Stimulated activated naive B cell treated with anti-CD40 and anti-IgM and Interleukin-4, amounts not matched to agents 10 μg/mL and 1 μg/mL and 100 μg/mL, for 72 hours (primary cell): Measurements from ENCODE around the gene CCDC13.

Experiments used
- ATAC-seq, 2 donors: fragments of 150-1000 bp; cut with Tn5 transposase; replicated peaks; 2 replicates each; pipeline ENCODE4 v1.10.0; 2021; ENCODE audit warnings: moderate library complexity in 1 of 2
- DNase-seq: peaks from one replicate; pipeline ENCODE4 v3.0.0; 2021
- H3K27ac Mint-ChIP-seq: one replicate; pipeline ENCODE4 v1.8.0; 2022; ENCODE audit warnings: mild to moderate bottlenecking, mixed read lengths
- H3K27me3 Mint-ChIP-seq, 2 donors: one replicate each; pipeline ENCODE4 v1.8.0; 2022; ENCODE audit warnings: mixed read lengths in 2 of 2
- H3K36me3 Mint-ChIP-seq, 2 donors: one replicate each; pipeline ENCODE4 v1.8.0; 2022; ENCODE audit warnings: mixed read lengths in 2 of 2, mild to moderate bottlenecking in 1 of 2
- H3K4me1 Mint-ChIP-seq, 2 donors: one replicate each; pipeline ENCODE4 v1.8.0; 2022; ENCODE audit warnings: mixed read lengths in 2 of 2, mild to moderate bottlenecking in 1 of 2
- H3K4me3 Mint-ChIP-seq, 2 donors: one replicate each; pipeline ENCODE4 v1.8.0; 2022; ENCODE audit warnings: mild to moderate bottlenecking in 2 of 2, mixed read lengths in 2 of 2, moderate library complexity in 1 of 2
- H3K9me3 Mint-ChIP-seq, 2 donors: one replicate each; pipeline ENCODE4 v1.8.0; 2022; ENCODE audit warnings: mixed read lengths in 2 of 2, mild to moderate bottlenecking in 1 of 2

The CCDC13 gene

DNA sequence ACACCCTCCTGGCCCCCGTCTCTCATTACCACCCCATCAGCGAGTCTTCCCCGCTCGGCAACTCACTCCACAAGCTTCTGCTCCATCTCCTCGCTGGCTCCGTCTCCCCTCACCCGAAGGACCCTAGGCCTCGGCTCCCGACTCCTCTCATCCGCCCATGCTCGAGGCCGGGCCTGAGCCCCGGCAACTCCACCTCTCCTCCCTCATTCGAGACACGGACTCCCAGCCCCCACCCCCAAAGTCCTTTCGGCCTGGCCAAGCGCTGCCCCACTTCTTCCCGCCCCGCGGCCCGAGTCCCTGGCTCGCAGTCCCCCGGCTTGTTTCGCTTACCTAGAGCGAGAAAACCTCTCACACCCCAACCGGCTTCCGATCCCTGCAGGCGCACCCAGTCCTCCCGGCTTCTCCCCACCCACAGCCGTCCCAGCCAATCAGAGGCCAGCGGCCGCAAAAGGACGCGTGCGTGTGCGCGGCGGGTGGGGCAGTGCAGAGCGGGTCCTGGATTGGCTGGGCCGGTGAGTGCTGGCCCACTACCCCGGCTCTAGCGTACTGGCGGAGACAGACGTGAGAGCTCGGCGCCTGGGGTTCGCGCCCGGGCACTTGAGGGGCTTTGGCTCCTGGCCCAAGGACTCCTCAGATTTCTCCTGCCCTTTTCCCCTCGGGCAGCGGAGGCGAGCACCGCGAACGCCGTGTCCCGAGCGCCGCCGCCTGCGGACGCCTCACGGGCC, 31.2 kb upstream of the CCDC13 start, which contains the start of gene HIGD1A:
Gene HIGD1A, minus strand, starts transcription at position 385 of the 725 bp plus-strand sequence. CDS start 10,237 bp downstream, outside the sequence.
- peak; percentile 99 for ATAC-seq
- peak within 1 kb of the TSS; percentile 89 for H3K27ac Mint-ChIP-seq

DNA sequence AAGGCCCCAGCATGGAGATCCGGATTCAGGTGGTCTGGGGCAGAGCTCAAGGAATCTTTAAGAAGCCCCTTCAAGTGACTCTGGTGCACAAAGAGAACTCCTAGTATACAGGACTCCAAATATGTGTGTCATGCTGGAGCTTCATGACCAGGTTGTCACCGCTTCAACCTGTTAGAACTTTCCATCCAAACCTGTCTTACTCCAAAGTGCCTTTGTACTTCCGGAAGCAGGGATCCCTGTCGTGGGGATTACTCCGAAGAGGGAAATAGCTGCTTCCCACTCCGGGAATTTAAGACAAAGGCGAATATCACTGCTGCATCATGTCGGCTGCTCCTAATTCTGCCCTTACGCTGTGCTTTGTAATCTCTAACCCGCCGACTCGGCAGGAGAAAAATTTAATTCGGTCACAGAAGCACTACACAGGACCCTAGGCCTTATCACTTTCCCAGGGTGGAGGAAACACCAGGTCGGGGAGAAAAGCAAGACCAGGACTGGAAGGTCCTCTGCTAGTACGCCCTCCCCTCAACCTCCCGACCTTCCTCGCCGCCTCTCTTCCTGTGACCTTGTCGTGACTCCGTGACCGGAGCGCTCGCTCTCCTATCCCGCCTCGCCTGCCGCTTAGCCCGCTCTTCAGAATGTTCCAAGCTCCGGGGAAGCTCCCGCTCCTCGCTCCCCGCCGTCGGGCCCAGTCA, 30.5 kb upstream of the CCDC13 start:
- H3K9me3 Mint-ChIP-seq: no peaks in the 10 kb centered on the region
- peak overlapping the region; percentile 89 for H3K27ac Mint-ChIP-seq
- DNase-seq (no peak), ATAC-seq (peak; percentile 27 to 33)
- H3K4me3 Mint-ChIP-seq: peak overlapping the region; percentile 87 to 89
- H3K4me1 Mint-ChIP-seq: peaks cover 17 to 33% of the 10 kb centered on the region in 2 donors
- peaks cover 21 to 22% of the 10 kb centered on the region in 2 donors for H3K27me3 Mint-ChIP-seq
- H3K36me3 Mint-ChIP-seq: peaks cover 2 to 10% of the 10 kb centered on the region in 2 donors

More for the DNA sequence above, 31.2 kb upstream of the CCDC13 start, which contains the start of gene HIGD1A:
- Mint-ChIP-seq H3K4me3 (peak within 1 kb of the TSS; percentile 87 to 89), H3K4me1 (peaks cover 17 to 33% of the 10 kb centered on the region in 2 donors), H3K36me3 (peaks cover 2 to 10% of the 10 kb centered on the region in 2 donors), H3K9me3 (no peaks in the 10 kb centered on the region), H3K27me3 (peaks cover 21 to 22% of the 10 kb centered on the region in 2 donors)
- DNase-seq: peak; percentile 90

DNA sequence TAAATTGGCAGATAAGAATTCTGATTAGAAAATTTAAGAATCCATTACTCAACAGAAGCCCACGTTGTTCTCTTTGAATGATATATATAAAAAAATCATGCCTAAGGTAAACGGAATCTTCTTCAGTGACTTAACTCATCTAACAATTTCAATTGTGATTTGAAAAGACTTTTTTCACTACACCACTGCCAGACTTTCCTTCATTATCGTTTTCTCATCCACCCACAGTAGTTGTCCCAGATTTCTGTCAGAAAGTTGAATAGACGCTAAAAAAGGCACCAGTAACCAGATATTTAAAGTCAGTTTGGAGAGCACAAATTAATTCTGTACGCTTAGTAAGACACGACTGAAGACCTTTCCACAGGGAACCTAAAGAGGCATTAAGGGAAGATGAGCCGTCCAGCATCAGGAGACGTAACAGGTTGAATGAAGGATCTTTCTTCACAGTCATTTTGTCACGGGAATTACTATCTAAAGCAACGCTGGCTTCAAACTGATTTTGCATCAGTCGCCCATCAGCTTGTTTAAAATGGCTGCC, 29.9 kb upstream of the CCDC13 start:
- Mint-ChIP-seq H3K36me3 (peaks cover 2 to 10% of the 10 kb centered on the region in 2 donors), H3K4me1 (peaks cover 17 to 33% of the 10 kb centered on the region in 2 donors), H3K27me3 (peaks cover 21 to 22% of the 10 kb centered on the region in 2 donors), H3K4me3 (peak overlapping the region; percentile 87 to 89), H3K9me3 (no peaks in the 10 kb centered on the region), H3K27ac (no peak overlapping the region)
- DNase-seq (no peak), ATAC-seq (no peak)

DNA sequence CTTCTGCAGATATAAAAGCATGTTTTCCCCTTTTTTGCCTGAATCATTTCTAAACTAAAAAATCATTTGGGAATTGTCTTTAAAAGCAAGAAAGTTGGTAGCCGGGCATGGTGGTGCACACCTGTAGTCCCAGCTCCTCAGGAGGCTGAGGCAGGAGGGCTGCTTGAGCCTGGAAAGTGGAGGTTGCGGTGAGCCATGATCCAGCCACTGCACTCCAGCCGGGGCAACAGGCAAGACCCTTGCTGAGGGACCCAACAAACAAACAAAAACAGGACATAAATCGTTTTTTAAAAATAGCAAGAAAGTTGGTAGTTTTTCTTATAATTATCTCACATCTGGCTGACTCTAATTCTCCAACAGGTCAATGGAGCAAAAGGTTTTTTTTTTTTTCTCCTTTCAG, 28.7 kb upstream of the CCDC13 start:
- H3K36me3 Mint-ChIP-seq: peaks cover 2 to 10% of the 10 kb centered on the region in 2 donors
- no peaks in the 10 kb centered on the region for H3K9me3 Mint-ChIP-seq
- DNase-seq (no peak), ATAC-seq (no peak)
- H3K27ac Mint-ChIP-seq: no peak overlapping the region
- H3K4me1 Mint-ChIP-seq: peaks cover 17 to 33% of the 10 kb centered on the region in 2 donors
- H3K4me3 Mint-ChIP-seq: no peak overlapping the region
- peaks cover 16 to 18% of the 10 kb centered on the region in 2 donors for H3K27me3 Mint-ChIP-seq

DNA sequence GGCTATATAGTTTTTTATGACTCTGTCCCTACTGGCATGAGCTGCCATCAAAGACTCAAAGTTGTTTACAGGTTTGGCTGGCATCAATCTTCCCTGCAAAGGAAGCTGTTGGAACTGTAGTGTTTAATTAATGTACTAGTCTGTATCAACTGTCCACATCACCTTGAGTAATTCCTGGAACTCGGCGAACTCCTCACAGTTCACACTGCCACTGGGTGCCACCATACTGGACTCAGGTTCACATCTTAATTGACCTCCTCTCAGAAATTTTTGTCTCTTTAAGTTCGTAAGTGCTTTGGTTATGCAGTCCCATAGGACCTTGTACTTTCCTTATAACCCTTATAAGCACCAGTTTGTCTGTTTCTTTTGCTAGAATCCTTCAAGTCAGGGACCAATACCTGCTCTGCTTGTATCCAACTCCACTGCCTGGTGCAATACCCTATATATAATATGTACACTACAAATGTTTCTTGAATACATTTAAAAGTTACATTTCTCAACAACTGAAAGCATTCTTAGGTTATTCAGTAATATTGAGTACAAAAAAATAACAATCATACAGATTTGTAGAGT, 28.1 kb upstream of the CCDC13 start:
- H3K36me3 Mint-ChIP-seq: peaks cover 2 to 12% of the 10 kb centered on the region in 2 donors
- no peaks in the 10 kb centered on the region for H3K9me3 Mint-ChIP-seq
- ATAC-seq (no peak), DNase-seq (no peak)
- no peak overlapping the region for H3K27ac Mint-ChIP-seq
- H3K4me3 Mint-ChIP-seq: no peak overlapping the region
- H3K27me3 Mint-ChIP-seq: peaks cover 12% of the 10 kb centered on the region in 2 donors
- H3K4me1 Mint-ChIP-seq: peaks cover 20 to 39% of the 10 kb centered on the region in 2 donors

DNA sequence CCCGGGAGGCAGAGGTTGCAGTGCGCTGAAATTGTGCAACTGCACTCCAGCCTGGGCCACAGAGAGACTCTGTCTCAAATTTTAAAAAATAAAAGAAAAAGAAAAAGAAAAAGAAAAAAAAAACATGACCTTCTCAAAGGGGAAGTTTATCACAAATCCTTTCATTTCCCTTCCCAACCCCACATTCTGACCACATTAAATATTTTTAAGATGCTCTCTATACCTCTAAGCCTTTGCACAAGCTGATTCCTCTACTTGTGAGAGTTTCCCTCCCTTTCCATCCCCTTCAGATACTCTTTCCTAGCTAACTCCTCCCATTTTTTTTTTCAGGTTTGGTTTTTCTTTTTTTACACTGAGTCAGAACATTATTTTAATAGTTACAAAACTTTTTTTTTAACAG, 27.2 kb upstream of the CCDC13 start:
- H3K27ac Mint-ChIP-seq: no peak overlapping the region
- no peak for DNase-seq
- peaks cover 2 to 12% of the 10 kb centered on the region in 2 donors for H3K36me3 Mint-ChIP-seq
- H3K4me3 Mint-ChIP-seq: peak overlapping the region in 1 of 2 donors; percentile 35
- no peak for ATAC-seq
- H3K9me3 Mint-ChIP-seq: no peaks in the 10 kb centered on the region
- H3K4me1 Mint-ChIP-seq: peaks cover 19 to 47% of the 10 kb centered on the region in 2 donors
- H3K27me3 Mint-ChIP-seq: peaks cover 3% of the 10 kb centered on the region in 2 donors

DNA sequence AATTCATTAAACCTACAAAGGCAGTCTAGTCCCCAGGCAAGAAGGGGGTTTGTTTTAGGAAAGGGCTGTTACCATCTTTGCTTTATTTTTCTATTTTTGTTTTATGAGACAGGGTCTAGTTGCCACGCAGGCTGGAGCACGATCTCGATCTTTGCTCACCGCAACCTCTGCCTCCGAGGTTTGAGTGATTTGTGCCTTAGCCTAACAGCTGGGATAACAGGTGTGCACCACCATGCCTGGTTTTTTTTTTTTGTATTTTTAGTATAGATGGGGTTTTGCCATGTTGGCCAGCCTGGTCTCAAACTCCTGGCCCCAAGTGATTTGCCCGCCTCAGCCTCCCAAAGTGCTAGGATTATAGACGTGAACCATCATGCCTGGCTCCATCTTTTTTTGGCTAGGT, 26.3 kb upstream of the CCDC13 start:
- peaks cover 18 to 48% of the 10 kb centered on the region in 2 donors for H3K4me1 Mint-ChIP-seq
- no peak for DNase-seq
- ATAC-seq: no peak
- H3K27me3 Mint-ChIP-seq: no peaks in the 10 kb centered on the region
- H3K36me3 Mint-ChIP-seq: peaks cover 2 to 12% of the 10 kb centered on the region in 2 donors
- H3K27ac Mint-ChIP-seq: no peak overlapping the region
- no peaks in the 10 kb centered on the region for H3K9me3 Mint-ChIP-seq
- no peak overlapping the region for H3K4me3 Mint-ChIP-seq

DNA sequence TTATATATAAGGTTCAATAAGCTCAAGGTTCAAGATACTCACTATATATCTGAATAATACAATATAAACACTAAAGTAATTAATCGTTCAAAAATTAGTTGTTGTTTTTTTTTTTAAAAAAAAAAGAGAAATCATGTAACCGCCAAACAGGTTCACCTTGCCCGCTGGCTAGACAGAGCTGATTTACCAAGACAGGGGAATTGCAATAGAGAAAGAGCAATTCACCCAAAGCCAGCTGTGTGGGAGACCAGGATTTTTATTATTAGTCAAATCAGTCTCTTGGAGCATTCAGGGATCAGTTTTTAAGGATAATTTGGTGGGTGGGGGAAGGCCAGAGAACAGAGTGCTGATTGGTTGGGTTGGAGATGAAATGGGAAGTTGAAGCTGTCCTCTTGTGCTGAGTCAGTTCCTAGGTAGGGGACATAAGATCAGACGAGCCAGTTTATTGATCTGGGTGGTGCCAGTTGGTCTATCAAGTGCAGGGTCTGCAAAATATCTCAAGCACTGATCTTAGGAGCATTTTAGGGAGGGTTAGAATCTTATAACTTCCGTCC, 23.4 kb upstream of the CCDC13 start:
- ATAC-seq: no peak
- Mint-ChIP-seq H3K4me1 (peaks cover 10 to 32% of the 10 kb centered on the region in 2 donors), H3K36me3 (peaks cover 5 to 22% of the 10 kb centered on the region in 2 donors), H3K4me3 (no peak overlapping the region), H3K27ac (no peak overlapping the region), H3K27me3 (no peaks in the 10 kb centered on the region), H3K9me3 (no peaks in the 10 kb centered on the region)
- no peak for DNase-seq

DNA sequence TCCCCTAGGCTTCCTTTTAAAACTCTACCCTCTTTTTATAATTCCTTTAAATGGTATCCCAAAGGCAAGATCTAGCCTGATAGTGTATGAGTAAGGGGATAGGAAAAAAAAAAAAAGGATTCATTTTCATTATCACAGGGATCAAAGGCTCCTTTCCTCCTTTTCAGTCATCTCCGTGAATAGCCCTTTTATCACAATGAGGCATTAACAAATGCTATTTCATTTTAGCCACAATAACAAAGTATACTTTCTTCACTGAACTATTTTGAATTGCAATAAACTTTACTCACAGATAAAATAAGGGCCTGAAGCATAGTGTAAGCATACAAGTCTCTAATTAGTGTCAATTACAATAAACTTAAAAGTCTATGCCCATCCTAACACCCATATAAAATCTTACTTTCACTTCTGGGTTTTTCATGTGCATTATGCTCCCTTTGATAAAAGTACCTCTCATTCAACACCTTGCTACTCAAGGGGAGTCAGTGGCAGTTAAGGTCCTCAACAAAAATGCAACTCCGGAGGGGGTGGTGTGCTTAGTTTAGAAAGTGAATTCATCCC, 22.6 kb upstream of the CCDC13 start:
- ATAC-seq (no peak), DNase-seq (no peak)
- H3K27me3 Mint-ChIP-seq: no peaks in the 10 kb centered on the region
- H3K4me3 Mint-ChIP-seq: no peak overlapping the region
- H3K36me3 Mint-ChIP-seq: peaks cover 7 to 19% of the 10 kb centered on the region in 2 donors
- H3K27ac Mint-ChIP-seq: no peak overlapping the region
- no peaks in the 10 kb centered on the region for H3K9me3 Mint-ChIP-seq
- H3K4me1 Mint-ChIP-seq: peaks cover 7 to 32% of the 10 kb centered on the region in 2 donors

DNA sequence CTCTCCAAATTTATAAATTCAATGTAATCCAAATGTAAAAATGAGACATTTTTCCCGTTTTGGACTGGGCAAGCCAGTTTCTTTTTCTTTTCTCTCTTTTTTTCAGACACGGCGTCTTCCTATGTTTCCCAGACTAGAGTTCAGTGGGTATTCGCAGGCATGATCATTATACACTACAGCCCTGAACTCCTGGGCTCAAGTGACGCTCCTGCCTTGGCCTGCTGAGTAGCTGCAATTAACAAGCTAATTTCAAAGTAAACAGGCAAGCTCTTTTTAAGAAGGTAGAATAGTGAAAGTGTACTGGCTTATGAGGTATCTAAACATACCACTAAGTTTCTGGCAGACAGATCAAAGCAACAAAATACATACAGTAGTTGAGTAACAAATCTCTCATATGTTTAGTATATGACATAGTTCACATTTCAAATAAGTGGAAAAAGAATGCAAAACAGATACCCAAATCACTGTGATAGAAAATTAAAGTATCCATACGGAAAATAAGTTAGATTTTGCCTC, 17.7 kb upstream of the CCDC13 start:
- no peaks in the 10 kb centered on the region for H3K27me3 Mint-ChIP-seq
- H3K4me3 Mint-ChIP-seq: no peak overlapping the region
- peaks cover 3 to 11% of the 10 kb centered on the region in 2 donors for H3K4me1 Mint-ChIP-seq
- H3K27ac Mint-ChIP-seq: no peak overlapping the region
- H3K9me3 Mint-ChIP-seq: no peaks in the 10 kb centered on the region
- ATAC-seq: no peak
- DNase-seq: no peak
- H3K36me3 Mint-ChIP-seq: peaks cover 15 to 29% of the 10 kb centered on the region in 2 donors

DNA sequence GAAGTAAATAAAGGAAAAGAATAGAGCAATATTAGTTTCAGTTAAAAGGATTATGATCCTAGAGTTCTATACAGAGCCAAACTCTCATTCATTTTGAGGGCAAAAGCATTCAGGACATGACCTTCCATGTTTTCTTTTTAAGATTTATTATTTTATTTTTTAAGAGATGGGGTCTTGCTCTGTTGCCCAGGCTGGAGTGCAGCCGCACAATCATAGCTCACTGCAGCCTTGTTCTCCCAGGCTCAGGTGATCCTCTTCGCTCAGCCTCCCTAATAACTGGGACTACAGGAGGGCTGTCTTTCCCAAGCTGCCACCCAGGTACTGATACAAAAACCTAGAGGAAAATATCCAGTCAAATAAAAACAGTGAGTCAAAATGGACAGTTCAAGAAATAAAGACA, 13.6 kb upstream of the CCDC13 start:
- Mint-ChIP-seq H3K27me3 (no peaks in the 10 kb centered on the region), H3K27ac (no peak overlapping the region), H3K36me3 (peaks cover 17 to 29% of the 10 kb centered on the region in 2 donors), H3K4me3 (no peak overlapping the region), H3K4me1 (peaks cover 3 to 5% of the 10 kb centered on the region in 2 donors), H3K9me3 (no peaks in the 10 kb centered on the region)
- ATAC-seq (no peak), DNase-seq (no peak)

DNA sequence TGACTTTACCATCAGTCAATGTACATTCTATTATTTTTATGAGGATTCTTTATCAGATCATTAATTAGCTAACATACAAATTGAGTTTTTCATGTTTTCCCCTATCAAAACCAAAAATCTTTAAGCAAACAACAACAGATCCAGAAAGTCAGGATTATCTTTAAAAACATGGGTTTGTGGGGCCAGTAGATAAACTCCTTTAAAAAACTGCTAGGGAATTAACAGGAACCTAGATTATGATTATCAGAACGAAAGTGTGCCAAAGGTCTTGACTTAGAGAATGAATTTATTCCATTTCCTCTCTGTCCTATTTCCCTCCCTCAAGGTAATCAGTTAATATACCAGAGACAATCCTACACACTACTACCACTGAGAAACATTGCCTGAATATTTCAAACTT, 13.2 kb upstream of the CCDC13 start:
- Mint-ChIP-seq H3K4me3 (no peak overlapping the region), H3K4me1 (peaks cover 3 to 5% of the 10 kb centered on the region in 2 donors), H3K27ac (no peak overlapping the region), H3K9me3 (no peaks in the 10 kb centered on the region), H3K27me3 (no peaks in the 10 kb centered on the region), H3K36me3 (peaks cover 17 to 29% of the 10 kb centered on the region in 2 donors)
- ATAC-seq (no peak), DNase-seq (no peak)

DNA sequence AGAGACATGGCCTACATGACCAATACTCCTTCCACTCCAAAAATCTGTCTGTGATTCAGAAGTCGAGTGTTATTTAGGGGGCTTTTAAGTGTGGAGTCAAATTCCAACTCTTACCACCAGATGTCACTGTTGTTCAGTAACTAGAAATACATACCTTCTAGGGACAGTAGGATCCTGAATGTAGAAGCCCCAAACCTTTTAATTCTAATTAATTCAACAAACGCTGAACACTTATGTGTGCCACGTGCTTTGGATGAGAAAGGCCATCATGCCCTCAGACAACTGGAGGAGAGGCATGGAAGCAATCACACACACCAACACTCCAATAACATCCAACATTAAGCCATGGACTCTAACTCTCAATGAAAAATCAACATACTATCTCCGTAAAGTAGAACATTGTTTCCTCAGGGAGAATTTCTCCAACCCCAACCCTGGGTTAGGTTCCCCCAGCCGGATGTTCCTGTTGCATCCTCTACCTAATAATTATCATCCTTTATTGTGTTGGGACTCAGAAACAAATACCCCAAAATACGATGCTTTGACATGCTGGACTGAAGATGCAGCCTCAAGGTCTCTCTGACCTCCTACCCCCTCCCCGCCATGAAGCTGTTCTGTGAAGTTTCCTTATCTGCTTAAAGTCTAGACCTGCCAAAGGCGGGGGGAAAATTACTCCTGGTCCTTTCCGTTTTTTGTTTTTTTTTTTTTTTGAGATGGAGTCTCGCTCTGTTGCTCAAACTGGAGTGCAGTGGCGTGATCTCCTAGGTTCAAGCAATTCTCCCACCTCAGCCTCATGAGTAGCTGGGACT, 8.0 kb upstream of the CCDC13 start:
- no peaks in the 10 kb centered on the region for H3K27me3 Mint-ChIP-seq
- peaks cover 10% of the 10 kb centered on the region in 2 donors for H3K36me3 Mint-ChIP-seq
- no peak for DNase-seq
- H3K9me3 Mint-ChIP-seq: no peaks in the 10 kb centered on the region
- ATAC-seq: peak; percentile 85
- peak overlapping the region; percentile 5 for H3K27ac Mint-ChIP-seq
- H3K4me1 Mint-ChIP-seq: peaks cover 0 to 13% of the 10 kb centered on the region in 2 donors
- no peak overlapping the region for H3K4me3 Mint-ChIP-seq
